Measurements from ENCODE around the gene C16orf95.

C16orf95 gene

DNA sequence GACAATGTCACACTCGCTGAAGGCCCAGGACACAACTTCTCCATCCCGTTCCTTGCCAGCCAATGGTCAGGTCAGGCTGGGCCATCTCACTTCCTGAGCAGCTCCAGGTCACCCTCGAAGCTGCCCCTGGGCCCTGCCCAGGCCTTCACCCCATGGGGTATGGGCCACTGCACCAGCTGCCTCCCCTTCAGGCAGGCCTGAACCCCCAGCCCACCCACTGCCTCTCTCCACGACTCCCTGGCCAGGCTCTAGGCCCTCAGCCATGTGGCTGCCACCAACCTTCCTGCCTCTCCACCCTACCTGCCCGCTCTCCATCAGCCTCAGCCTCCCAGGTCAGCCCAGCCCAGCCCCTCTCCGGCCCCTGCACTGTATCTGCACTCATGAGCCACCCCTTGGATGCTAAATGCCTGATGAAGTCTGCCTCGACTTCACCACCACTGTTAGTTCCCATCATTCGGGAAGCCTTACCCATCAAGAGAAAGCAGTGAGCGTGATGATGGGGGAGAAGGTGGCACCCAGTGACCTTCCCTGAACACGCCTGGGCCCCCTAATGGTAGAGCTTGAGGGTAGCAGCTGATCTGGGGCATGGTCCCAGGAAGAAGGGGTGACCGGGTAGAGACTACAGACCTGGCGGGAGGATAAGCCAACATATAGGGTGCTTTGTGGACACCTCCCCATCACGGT, 30.9 kb upstream of the C16orf95 start:
- Histone ChIP-seq H3K4me3 (ENCODE audit: low read depth in 1 of 5, low read length in 5 of 5) (no peak overlapping the region), H3K9me3 (ENCODE audit: control insufficient read depth in 5 of 5, low read length in 5 of 5) (no peaks in the 10 kb centered on the region), H3K27ac (ENCODE audit: low read depth, low read length) (no peak overlapping the region), H3K36me3 (ENCODE audit: control insufficient read depth in 5 of 5, insufficient read depth in 5 of 5, low read length in 5 of 5) (peaks cover 0 to 45% (median 36%) of the 10 kb centered on the region in 5 donors), H3K9ac (ENCODE audit: low read length in 5 of 5) (no peak overlapping the region), H3K27me3 (ENCODE audit: control insufficient read depth in 5 of 5, insufficient read depth in 4 of 5, low read length in 5 of 5) (no peaks in the 10 kb centered on the region), H3K4me1 (ENCODE audit: control insufficient read depth in 5 of 5, insufficient read depth in 5 of 5, low read length in 5 of 5) (peaks cover 4 to 34% (median 22%) of the 10 kb centered on the region in 5 donors)

GRCh38 chr16:87346517-87347060, 29.4 kb upstream of the C16orf95 start:
- no peaks in the 10 kb centered on the region for H3K9me3 ChIP-seq (ENCODE audit: control insufficient read depth in 5 of 5, low read length in 5 of 5)

DNA sequence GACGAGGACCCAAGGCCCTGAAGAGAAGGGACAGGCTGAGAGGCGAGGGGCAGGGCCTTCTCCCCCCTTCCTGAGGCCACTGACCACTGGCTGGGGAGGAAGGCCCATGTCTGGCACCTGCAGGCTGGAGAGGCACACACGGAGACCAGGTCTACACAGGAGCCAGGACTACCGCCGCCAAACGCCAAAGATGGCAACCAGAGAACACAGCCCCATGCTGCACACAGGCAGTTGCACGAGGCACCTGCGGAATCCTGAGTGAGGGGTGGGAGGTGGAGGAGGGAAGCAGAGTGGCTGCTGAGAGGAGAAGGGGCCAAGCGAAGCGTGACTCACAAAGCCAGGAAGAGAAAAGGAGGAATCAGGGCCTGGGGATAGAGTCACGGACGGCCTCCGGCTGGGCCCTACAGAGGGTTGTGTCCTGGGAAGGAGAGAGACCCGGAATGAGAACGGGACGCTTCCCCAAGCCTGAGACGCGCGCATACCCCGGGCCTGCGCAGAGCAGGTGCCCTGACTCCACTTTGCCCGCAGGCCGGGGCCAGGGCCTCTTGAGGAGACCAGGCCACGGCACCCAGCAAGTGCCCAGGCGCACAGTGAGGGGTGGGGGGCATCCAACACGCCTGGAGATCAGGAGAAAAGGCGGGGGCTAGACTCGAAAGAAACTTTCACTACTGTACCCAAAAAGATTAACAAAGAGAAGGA, 28.7 kb upstream of the C16orf95 start:
- H3K4me3 ChIP-seq (ENCODE audit: low read depth in 1 of 5, low read length in 5 of 5): no peak overlapping the region
- peaks cover 2 to 29% (median 16%) of the 10 kb centered on the region in 5 donors for H3K4me1 ChIP-seq (ENCODE audit: control insufficient read depth in 5 of 5, insufficient read depth in 5 of 5, low read length in 5 of 5)
- no peak overlapping the region for H3K9ac ChIP-seq (ENCODE audit: low read length in 5 of 5)
- no peaks in the 10 kb centered on the region for H3K27me3 ChIP-seq (ENCODE audit: control insufficient read depth in 5 of 5, insufficient read depth in 4 of 5, low read length in 5 of 5)
- H3K27ac ChIP-seq (ENCODE audit: low read depth, low read length): no peak overlapping the region
- H3K36me3 ChIP-seq (ENCODE audit: control insufficient read depth in 5 of 5, insufficient read depth in 5 of 5, low read length in 5 of 5): peaks cover 0 to 61% (median 49%) of the 10 kb centered on the region in 5 donors
- no peaks in the 10 kb centered on the region for H3K9me3 ChIP-seq (ENCODE audit: control insufficient read depth in 5 of 5, low read length in 5 of 5)

More at GRCh38 chr16:87346517-87347060, 29.4 kb upstream of the C16orf95 start:
- Histone ChIP-seq H3K4me3 (ENCODE audit: low read depth in 1 of 5, low read length in 5 of 5) (no peak overlapping the region), H3K9ac (ENCODE audit: low read length in 5 of 5) (no peak overlapping the region), H3K36me3 (ENCODE audit: control insufficient read depth in 5 of 5, insufficient read depth in 5 of 5, low read length in 5 of 5) (peaks cover 0 to 56% (median 49%) of the 10 kb centered on the region in 5 donors), H3K4me1 (ENCODE audit: control insufficient read depth in 5 of 5, insufficient read depth in 5 of 5, low read length in 5 of 5) (peaks cover 4 to 34% (median 22%) of the 10 kb centered on the region in 5 donors), H3K27ac (ENCODE audit: low read depth, low read length) (no peak overlapping the region), H3K27me3 (ENCODE audit: control insufficient read depth in 5 of 5, insufficient read depth in 4 of 5, low read length in 5 of 5) (no peaks in the 10 kb centered on the region)

DNA sequence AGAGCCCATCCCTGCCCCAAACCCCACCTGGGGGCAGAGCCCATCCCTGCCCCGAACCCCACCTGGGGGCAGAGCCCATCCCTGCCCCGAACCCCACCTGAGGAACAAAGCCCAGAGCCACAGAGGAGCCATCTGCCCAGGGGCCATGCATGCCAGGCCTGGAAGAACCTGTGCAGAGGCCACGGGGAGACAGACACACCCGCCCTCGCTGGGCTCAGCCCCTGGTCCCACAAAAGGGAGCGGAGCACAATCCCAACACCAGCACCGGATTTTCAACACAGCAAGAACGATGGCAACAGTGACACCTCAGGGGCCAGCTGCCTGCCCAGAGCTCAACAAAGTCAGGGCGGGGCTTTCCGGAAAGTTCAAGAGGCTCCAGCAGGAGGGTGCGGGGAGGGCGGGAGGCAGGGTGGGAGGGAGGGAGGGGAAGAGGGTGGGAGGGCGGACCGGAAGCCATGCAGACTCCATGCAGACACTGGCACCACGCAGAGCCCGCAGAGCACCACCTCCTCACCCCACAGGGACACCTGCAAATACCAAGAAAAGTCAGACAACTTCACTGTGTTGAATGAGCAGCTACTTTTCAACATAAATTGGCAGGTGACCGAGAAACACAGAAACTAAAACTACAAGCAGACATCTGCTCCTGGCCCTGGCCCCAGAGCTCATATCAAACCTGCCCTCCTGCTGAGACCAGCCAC, 27.9 kb upstream of the C16orf95 start:
- peaks cover 2 to 64% (median 50%) of the 10 kb centered on the region in 5 donors for H3K36me3 ChIP-seq (ENCODE audit: control insufficient read depth in 5 of 5, insufficient read depth in 5 of 5, low read length in 5 of 5)
- no peak overlapping the region for H3K27ac ChIP-seq (ENCODE audit: low read depth, low read length)
- no peaks in the 10 kb centered on the region for H3K27me3 ChIP-seq (ENCODE audit: control insufficient read depth in 5 of 5, insufficient read depth in 4 of 5, low read length in 5 of 5)

GRCh38 chr16:87344165-87344930, 27.2 kb upstream of the C16orf95 start:
- Histone ChIP-seq H3K4me1 (ENCODE audit: control insufficient read depth in 5 of 5, insufficient read depth in 5 of 5, low read length in 5 of 5) (peaks cover 0 to 23% (median 8%) of the 10 kb centered on the region in 5 donors), H3K4me3 (ENCODE audit: low read depth in 1 of 5, low read length in 5 of 5) (no peak overlapping the region), H3K27me3 (ENCODE audit: control insufficient read depth in 5 of 5, insufficient read depth in 4 of 5, low read length in 5 of 5) (no peaks in the 10 kb centered on the region), H3K9ac (ENCODE audit: low read length in 5 of 5) (no peak overlapping the region), H3K27ac (ENCODE audit: low read depth, low read length) (no peak overlapping the region), H3K36me3 (ENCODE audit: control insufficient read depth in 5 of 5, insufficient read depth in 5 of 5, low read length in 5 of 5) (peaks cover 2 to 69% (median 53%) of the 10 kb centered on the region in 5 donors), H3K9me3 (ENCODE audit: control insufficient read depth in 5 of 5, low read length in 5 of 5) (no peaks in the 10 kb centered on the region)

More for the DNA sequence above, 27.9 kb upstream of the C16orf95 start:
- no peaks in the 10 kb centered on the region for H3K9me3 ChIP-seq (ENCODE audit: control insufficient read depth in 5 of 5, low read length in 5 of 5)
- peaks cover 0 to 23% (median 8%) of the 10 kb centered on the region in 5 donors for H3K4me1 ChIP-seq (ENCODE audit: control insufficient read depth in 5 of 5, insufficient read depth in 5 of 5, low read length in 5 of 5)
- H3K4me3 ChIP-seq (ENCODE audit: low read depth in 1 of 5, low read length in 5 of 5): no peak overlapping the region
- H3K9ac ChIP-seq (ENCODE audit: low read length in 5 of 5): no peak overlapping the region

DNA sequence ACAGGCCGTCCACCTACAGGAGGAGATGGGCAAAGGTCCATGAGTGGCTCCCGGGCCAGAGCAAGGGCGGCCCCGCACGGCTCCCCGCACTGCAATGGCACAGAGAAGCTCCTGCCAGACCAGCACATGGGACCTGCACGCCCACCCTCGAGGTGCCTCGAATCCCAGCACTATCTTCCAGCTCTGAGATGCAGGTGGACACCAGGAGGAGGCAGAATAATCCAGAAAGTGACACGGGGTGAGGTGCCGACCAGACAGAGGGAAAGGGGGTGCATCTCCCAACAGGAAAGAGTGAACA, 26.5 kb upstream of the C16orf95 start:
- H3K4me3 ChIP-seq (ENCODE audit: low read depth in 1 of 5, low read length in 5 of 5): no peak overlapping the region
- peaks cover 0 to 23% (median 8%) of the 10 kb centered on the region in 5 donors for H3K4me1 ChIP-seq (ENCODE audit: control insufficient read depth in 5 of 5, insufficient read depth in 5 of 5, low read length in 5 of 5)
- H3K27me3 ChIP-seq (ENCODE audit: control insufficient read depth in 5 of 5, insufficient read depth in 4 of 5, low read length in 5 of 5): no peaks in the 10 kb centered on the region
- H3K27ac ChIP-seq (ENCODE audit: low read depth, low read length): no peak overlapping the region
- no peak overlapping the region for H3K9ac ChIP-seq (ENCODE audit: low read length in 5 of 5)
- H3K36me3 ChIP-seq (ENCODE audit: control insufficient read depth in 5 of 5, insufficient read depth in 5 of 5, low read length in 5 of 5): peaks cover 2 to 73% (median 60%) of the 10 kb centered on the region in 5 donors
- H3K9me3 ChIP-seq (ENCODE audit: control insufficient read depth in 5 of 5, low read length in 5 of 5): no peaks in the 10 kb centered on the region

DNA sequence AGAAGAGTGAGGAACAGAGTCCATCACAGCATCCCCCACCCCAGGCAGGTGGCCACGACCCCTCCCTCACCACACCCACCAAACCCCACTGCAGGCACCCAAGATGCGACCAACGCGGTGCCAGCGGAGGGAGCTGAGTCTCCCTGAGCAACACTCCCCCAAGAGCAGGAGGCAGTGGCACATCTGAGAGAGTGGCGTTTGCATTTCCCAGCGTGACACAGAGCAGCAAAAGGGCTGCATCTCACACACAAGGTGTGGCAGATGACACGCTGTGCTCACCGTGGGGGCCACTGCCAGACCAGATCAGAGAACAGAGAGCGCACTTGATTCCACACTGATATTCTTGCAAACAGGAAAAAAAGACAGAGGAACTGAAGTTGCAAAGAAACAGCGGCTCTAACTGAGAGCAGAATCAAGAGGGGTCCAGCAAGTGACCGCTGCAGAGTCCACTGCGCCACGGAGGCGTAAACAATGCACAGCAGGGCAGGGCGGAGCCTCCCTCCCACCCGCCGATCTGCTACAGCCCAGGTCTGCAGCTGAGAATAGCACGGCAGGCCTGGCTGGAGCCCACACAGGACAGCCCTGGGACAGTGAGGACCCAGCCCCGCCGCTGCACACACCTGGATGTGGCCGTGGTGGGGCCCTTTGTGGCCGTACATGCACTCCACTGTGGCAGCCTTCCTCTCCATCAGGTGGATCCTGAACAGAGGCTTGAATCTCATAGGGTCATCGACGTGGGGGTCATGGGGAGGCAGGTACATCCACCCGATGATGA, 26.0 kb upstream of the C16orf95 start:
- Histone ChIP-seq H3K9ac (ENCODE audit: low read length in 5 of 5) (no peak overlapping the region), H3K27me3 (ENCODE audit: control insufficient read depth in 5 of 5, insufficient read depth in 4 of 5, low read length in 5 of 5) (no peaks in the 10 kb centered on the region), H3K27ac (ENCODE audit: low read depth, low read length) (no peak overlapping the region), H3K9me3 (ENCODE audit: control insufficient read depth in 5 of 5, low read length in 5 of 5) (no peaks in the 10 kb centered on the region), H3K36me3 (ENCODE audit: control insufficient read depth in 5 of 5, insufficient read depth in 5 of 5, low read length in 5 of 5) (peaks cover 2 to 73% (median 63%) of the 10 kb centered on the region in 5 donors), H3K4me3 (ENCODE audit: low read depth in 1 of 5, low read length in 5 of 5) (no peak overlapping the region), H3K4me1 (ENCODE audit: control insufficient read depth in 5 of 5, insufficient read depth in 5 of 5, low read length in 5 of 5) (peaks cover 0 to 23% (median 8%) of the 10 kb centered on the region in 5 donors)

DNA sequence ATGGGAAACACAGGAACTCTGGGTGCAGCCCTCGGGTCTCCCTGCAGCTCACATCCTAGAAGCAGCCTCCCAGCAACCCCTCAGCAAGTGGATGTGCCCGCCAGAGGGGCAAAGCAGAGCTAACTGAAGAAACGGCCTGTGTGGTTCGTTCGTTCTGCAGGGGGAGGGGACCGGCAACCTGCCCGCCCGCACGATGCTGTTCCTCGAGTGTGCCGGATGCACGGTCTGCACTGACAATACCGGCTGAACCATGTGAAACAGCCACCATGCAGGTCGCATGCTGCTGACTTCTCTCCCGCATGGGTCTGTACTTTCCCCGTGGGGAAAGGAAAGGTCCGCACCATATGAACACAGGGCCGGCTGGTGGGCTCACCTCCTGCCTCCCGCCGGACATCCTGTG, 25.3 kb upstream of the C16orf95 start:
- H3K9ac ChIP-seq (ENCODE audit: low read length in 5 of 5): no peak overlapping the region
- peaks cover 0 to 23% (median 8%) of the 10 kb centered on the region in 5 donors for H3K4me1 ChIP-seq (ENCODE audit: control insufficient read depth in 5 of 5, insufficient read depth in 5 of 5, low read length in 5 of 5)
- H3K27me3 ChIP-seq (ENCODE audit: control insufficient read depth in 5 of 5, insufficient read depth in 4 of 5, low read length in 5 of 5): no peaks in the 10 kb centered on the region
- no peak overlapping the region for H3K27ac ChIP-seq (ENCODE audit: low read depth, low read length)
- no peaks in the 10 kb centered on the region for H3K9me3 ChIP-seq (ENCODE audit: control insufficient read depth in 5 of 5, low read length in 5 of 5)
- H3K36me3 ChIP-seq (ENCODE audit: control insufficient read depth in 5 of 5, insufficient read depth in 5 of 5, low read length in 5 of 5): peaks cover 2 to 73% (median 63%) of the 10 kb centered on the region in 5 donors
- H3K4me3 ChIP-seq (ENCODE audit: low read depth in 1 of 5, low read length in 5 of 5): no peak overlapping the region

DNA sequence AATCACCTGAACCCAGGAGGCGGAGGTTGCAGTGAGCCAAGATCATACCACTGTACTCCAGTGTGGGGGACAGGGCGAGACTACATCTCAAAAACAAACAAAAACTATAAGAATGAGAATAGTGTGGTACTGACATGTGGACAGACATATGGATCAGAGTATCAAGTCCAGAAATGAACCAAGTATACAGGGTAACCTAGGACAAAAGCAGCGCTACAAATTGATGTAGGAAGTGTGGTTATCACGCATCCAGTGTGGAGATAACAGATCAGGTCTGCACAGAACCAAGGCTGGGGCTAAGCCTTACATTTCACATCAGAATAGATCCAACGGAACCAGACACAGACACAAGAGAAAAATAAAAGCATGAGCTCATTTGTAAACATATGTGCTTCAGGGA, 23.0 kb upstream of the C16orf95 start:
- Histone ChIP-seq H3K4me3 (ENCODE audit: low read depth in 1 of 5, low read length in 5 of 5) (no peak overlapping the region), H3K36me3 (ENCODE audit: control insufficient read depth in 5 of 5, insufficient read depth in 5 of 5, low read length in 5 of 5) (peaks cover 2 to 69% (median 58%) of the 10 kb centered on the region in 5 donors), H3K4me1 (ENCODE audit: control insufficient read depth in 5 of 5, insufficient read depth in 5 of 5, low read length in 5 of 5) (peaks cover 0 to 16% (median 5%) of the 10 kb centered on the region in 5 donors), H3K27me3 (ENCODE audit: control insufficient read depth in 5 of 5, insufficient read depth in 4 of 5, low read length in 5 of 5) (no peaks in the 10 kb centered on the region), H3K9ac (ENCODE audit: low read length in 5 of 5) (no peak overlapping the region), H3K9me3 (ENCODE audit: control insufficient read depth in 5 of 5, low read length in 5 of 5) (no peaks in the 10 kb centered on the region), H3K27ac (ENCODE audit: low read depth, low read length) (no peak overlapping the region)
